Stomach (tissue), 4 donors: Measurements from ENCODE around the gene HSD17B2.

Source experiments
- POLR2AphosphoS5 ChIP-seq, 3 donors: sonication (generic); formaldehyde crosslinking; IDR thresholded peaks; one replicate each; pipeline ENCODE4 v1.6.1; 2016; ENCODE audit warnings: antibody characterized with exemption in 3 of 3
- TF ChIP-seq, protein P1 (sequence below), 7 experiments: fragments of 450-650 bp in 4 of 7; fragments of 200-600 bp in 3 of 7; sonication (generic) in 3 of 7; IDR thresholded peaks; one replicate each; pipeline ENCODE4 v1.5.1; 2016 to 2019; ENCODE audit warnings: antibody characterized with exemption in 7 of 7, control low read depth in 2 of 7, mild to moderate bottlenecking in 1 of 7

GRCh38 chr16:82051656-82052055, 16.6 kb downstream of the HSD17B2 start:
- no peak for TF ChIP-seq POLR2AphosphoS5 (IDR thresholded peaks at IDR 0.05)
- TF ChIP-seq, protein P1, sequence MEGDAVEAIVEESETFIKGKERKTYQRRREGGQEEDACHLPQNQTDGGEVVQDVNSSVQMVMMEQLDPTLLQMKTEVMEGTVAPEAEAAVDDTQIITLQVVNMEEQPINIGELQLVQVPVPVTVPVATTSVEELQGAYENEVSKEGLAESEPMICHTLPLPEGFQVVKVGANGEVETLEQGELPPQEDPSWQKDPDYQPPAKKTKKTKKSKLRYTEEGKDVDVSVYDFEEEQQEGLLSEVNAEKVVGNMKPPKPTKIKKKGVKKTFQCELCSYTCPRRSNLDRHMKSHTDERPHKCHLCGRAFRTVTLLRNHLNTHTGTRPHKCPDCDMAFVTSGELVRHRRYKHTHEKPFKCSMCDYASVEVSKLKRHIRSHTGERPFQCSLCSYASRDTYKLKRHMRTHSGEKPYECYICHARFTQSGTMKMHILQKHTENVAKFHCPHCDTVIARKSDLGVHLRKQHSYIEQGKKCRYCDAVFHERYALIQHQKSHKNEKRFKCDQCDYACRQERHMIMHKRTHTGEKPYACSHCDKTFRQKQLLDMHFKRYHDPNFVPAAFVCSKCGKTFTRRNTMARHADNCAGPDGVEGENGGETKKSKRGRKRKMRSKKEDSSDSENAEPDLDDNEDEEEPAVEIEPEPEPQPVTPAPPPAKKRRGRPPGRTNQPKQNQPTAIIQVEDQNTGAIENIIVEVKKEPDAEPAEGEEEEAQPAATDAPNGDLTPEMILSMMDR (IDR thresholded peaks at IDR 0.05), result no peak
